ENCODE measurements around the gene GRID2. TPM values are rescaled to one million over a fixed set of nuclear protein-coding genes. Genes with fewer than 3 reads are reported as not detected.

Gene GRID2
- total RNA-seq, 1 donor from 2014 or later: not detected

DNA sequence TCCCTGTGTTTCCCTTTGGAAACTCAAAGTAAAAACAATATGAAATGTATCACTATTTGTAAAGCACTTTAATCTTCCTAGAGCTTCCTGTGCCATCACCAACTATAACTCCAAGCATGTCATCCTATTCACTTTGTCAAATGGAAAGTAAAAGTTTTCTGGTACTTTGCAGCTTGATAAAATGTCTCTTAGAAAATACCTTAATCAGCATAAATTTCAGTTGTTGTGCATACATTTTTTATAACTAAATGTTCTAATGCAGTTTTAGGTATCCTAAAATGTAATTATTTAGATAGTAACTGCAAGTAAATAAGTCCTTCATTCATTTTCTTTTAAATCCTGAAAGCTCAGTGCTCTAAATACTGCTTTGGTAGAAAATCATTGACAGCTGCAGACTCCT lies 558.7 kb downstream of the GRID2 start:
- Mint-ChIP-seq H3K27me3 (ENCODE audit: unreplicated experiment) (peaks cover 11% of the 10 kb centered on the region), H3K9me3 (ENCODE audit: unreplicated experiment) (no peaks in the 10 kb centered on the region), H3K4me1 (ENCODE audit: unreplicated experiment) (no peaks in the 10 kb centered on the region), H3K36me3 (ENCODE audit: unreplicated experiment) (no peaks in the 10 kb centered on the region), H3K4me3 (ENCODE audit: unreplicated experiment) (no peak overlapping the region), H3K27ac (ENCODE audit: unreplicated experiment) (no peak overlapping the region)
- DNase-seq (ENCODE audit: extremely low spot score, unreplicated experiment): no peak
- no peak for TF ChIP-seq CTCF (IDR thresholded peaks at IDR 0.05)

- Mint-ChIP-seq H3K4me1 (ENCODE audit: unreplicated experiment) (no peaks in the 10 kb centered on the region), H3K27ac (ENCODE audit: unreplicated experiment) (no peak overlapping the region), H3K4me3 (ENCODE audit: unreplicated experiment) (no peak overlapping the region), H3K9me3 (ENCODE audit: unreplicated experiment) (no peaks in the 10 kb centered on the region), H3K27me3 (ENCODE audit: unreplicated experiment) (peaks cover 9% of the 10 kb centered on the region), H3K36me3 (ENCODE audit: unreplicated experiment) (no peaks in the 10 kb centered on the region)
- DNase-seq (ENCODE audit: extremely low spot score, unreplicated experiment): no peak
- no peak for TF ChIP-seq CTCF (IDR thresholded peaks at IDR 0.05)
Measured at GRCh38 chr4:92864096-92864495, 560.3 kb downstream of the GRID2 start.

DNA sequence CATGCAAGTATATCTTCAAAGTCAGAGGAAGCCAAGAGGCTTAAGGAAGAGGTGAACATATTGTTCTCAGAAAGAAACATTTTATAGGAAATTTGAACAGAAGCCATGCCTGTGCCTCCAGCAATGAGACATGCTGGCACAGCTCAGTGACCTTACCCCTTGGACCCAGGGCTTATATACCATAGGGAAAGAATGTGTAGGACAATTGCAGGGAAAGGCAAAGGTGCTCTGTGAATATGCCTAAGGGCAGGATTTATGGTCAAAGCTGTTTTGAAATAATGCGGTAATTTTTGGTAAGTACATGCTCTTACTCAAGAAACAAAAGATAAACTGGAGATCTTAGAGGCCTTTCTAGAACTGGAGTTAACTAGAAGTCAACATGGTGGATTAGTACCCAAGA lies 568.8 kb downstream of the GRID2 start:
- Mint-ChIP-seq H3K4me3 (ENCODE audit: unreplicated experiment) (no peak overlapping the region), H3K27me3 (ENCODE audit: unreplicated experiment) (peaks cover 10% of the 10 kb centered on the region)

GRCh38 chr4:92885632-92886031 lies 581.9 kb downstream of the GRID2 start:
- Mint-ChIP-seq H3K4me1 (ENCODE audit: unreplicated experiment) (no peaks in the 10 kb centered on the region), H3K27ac (ENCODE audit: unreplicated experiment) (no peak overlapping the region), H3K4me3 (ENCODE audit: unreplicated experiment) (no peak overlapping the region), H3K9me3 (ENCODE audit: unreplicated experiment) (no peaks in the 10 kb centered on the region), H3K27me3 (ENCODE audit: unreplicated experiment) (peaks cover 2% of the 10 kb centered on the region), H3K36me3 (ENCODE audit: unreplicated experiment) (no peaks in the 10 kb centered on the region)
- DNase-seq (ENCODE audit: extremely low spot score, unreplicated experiment): no peak
- no peak for TF ChIP-seq CTCF (IDR thresholded peaks at IDR 0.05)

More for the DNA sequence above, 568.8 kb downstream of the GRID2 start:
- Mint-ChIP-seq H3K4me1 (ENCODE audit: unreplicated experiment) (no peaks in the 10 kb centered on the region), H3K36me3 (ENCODE audit: unreplicated experiment) (no peaks in the 10 kb centered on the region), H3K27ac (ENCODE audit: unreplicated experiment) (no peak overlapping the region), H3K9me3 (ENCODE audit: unreplicated experiment) (no peaks in the 10 kb centered on the region)
- no peak for TF ChIP-seq CTCF (IDR thresholded peaks at IDR 0.05)
- no peak for DNase-seq (ENCODE audit: extremely low spot score, unreplicated experiment)

GRCh38 chr4:92952426-92952825 lies 648.7 kb downstream of the GRID2 start:
- H3K36me3 Mint-ChIP-seq (ENCODE audit: unreplicated experiment): no peaks in the 10 kb centered on the region
- TF ChIP-seq CTCF (IDR thresholded peaks at IDR 0.05): no peak
- H3K27me3 Mint-ChIP-seq (ENCODE audit: unreplicated experiment): peaks cover 21% of the 10 kb centered on the region
- no peaks in the 10 kb centered on the region for H3K9me3 Mint-ChIP-seq (ENCODE audit: unreplicated experiment)
- H3K4me1 Mint-ChIP-seq (ENCODE audit: unreplicated experiment): no peaks in the 10 kb centered on the region
- no peak overlapping the region for H3K4me3 Mint-ChIP-seq (ENCODE audit: unreplicated experiment)
- H3K27ac Mint-ChIP-seq (ENCODE audit: unreplicated experiment): no peak overlapping the region
- no peak for DNase-seq (ENCODE audit: extremely low spot score, unreplicated experiment)
